Smooth muscle cell of the brain vasculature (primary cell): ENCODE data around the gene TNIP1.

Experiments
- DNase-seq: peaks from one replicate; pipeline ENCODE4 v3.0.0-alpha.2; 2012; ENCODE audit warnings: low read depth, low spot score

TNIP1 gene

GRCh38 chr5:151041577-151042268 lies 39.1 kb downstream of the TNIP1 start:
- DNase-seq = no peak

DNA sequence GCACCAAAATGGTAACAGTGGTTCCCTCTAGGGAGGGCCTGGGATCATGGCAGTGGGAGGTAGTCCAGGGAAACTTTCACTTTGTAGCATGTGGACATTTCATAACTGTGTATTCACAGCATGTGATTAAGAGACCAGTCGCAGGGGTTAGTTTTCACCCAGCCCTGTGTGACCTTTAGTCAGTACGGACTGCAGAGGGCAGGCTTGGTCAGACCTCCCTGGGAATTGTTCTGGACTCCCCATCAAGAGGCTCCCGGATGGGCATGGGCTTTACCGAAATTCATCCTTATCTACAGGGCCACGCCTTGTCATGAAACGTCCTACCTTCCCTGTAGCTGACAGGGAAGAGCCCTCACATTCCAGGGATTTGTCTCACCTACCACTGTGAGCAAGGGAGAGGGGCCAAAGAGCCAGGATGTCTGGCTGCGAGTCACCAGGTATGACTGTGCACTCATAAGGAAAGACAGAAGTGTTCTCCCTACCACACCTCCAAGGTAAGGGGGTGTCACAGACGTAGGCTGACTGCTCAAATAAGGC lies 40.6 kb downstream of the TNIP1 start:
- no peak for DNase-seq

DNA sequence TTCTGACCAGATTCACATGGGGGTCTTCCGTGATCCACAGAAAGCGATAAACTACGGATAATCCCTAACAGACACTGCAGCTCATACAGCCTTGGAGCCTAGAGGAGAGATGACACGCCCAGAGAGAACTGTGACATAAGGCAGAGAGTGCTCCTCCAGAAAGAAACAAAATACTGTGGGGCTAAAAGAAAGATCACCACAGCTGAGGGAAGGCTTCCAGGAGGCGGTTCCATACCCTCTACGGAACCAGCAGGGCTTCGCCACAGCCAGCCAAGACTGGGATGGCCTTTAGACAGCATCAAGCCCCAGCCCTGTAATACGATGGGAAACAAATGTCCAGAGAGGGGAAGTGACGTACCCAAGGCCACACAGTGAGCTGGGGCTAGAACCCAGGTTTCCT lies 41.2 kb downstream of the TNIP1 start:
- no peak for DNase-seq

DNA sequence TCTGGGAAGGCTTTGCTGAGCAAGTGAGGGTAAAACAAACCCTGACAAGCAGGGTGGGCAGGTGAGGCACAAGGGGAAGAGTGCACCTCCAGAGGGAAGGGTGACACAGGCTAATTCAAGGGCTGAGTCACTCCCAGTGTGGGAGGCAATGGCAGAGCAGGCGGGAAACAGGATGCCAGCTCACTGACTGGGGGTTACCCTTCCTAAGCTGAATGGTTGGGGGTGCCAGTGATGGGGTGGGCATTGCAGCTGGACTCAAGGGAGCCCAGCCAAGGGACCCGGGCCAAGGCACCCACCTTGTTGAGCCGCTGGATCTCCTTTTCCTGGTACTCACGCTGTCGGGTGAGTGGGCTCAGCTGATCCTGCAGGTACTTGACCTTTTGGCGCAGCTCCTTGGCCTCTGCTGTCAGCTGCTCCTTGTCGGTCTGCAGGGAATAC lies 42.0 kb downstream of the TNIP1 start:
- DNase-seq = no peak

GRCh38 chr5:151038412-151038745 lies 42.5 kb downstream of the TNIP1 start:
- DNase-seq = no peak

DNA sequence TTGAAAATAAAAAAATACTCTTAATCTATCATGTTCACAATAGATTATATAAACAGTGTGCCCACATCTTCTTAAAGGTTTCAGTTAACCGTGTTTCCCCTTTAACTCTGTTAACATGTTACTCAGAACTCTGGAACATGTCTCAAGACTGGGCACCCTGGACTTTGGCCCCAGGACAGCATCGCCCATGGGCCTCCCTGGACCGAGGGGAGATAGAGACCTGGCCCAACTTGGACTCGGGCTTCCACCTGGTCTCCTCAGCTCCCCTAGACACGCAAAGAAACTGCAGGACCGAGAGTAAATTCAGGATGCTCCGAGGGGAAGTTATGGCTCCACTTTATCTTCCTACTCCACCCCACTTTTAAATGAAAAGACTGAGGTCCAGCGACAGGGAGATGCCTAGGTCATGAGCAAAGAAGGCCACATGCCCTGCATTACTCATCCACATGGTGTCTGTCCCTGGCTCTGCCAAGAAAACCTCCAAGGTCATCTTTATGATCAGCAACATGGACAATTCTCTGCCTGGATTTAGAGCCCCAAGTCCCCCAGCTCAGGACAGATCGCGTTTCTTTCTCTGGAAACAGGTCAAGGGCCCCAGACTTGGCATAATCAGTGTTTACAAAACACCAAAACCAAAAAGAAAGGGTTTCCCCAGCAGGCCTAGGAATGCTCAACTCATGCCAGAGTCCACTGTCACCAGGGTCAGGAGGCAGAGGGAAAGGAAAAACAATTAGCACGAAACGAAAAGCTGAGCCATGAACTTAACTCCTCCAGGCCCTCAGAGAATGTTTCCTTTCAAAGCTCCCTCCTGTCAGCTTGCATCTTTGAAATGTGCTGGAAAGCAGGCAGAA lies 43.0 kb downstream of the TNIP1 start:
- DNase-seq = peak; percentile 20

GRCh38 chr5:151036556-151036955 lies 44.3 kb downstream of the TNIP1 start:
- DNase-seq = no peak

- no peak for DNase-seq
These were observed 46.1 kb downstream of the TNIP1 start for GRCh38 chr5:151034422-151035379.

DNA sequence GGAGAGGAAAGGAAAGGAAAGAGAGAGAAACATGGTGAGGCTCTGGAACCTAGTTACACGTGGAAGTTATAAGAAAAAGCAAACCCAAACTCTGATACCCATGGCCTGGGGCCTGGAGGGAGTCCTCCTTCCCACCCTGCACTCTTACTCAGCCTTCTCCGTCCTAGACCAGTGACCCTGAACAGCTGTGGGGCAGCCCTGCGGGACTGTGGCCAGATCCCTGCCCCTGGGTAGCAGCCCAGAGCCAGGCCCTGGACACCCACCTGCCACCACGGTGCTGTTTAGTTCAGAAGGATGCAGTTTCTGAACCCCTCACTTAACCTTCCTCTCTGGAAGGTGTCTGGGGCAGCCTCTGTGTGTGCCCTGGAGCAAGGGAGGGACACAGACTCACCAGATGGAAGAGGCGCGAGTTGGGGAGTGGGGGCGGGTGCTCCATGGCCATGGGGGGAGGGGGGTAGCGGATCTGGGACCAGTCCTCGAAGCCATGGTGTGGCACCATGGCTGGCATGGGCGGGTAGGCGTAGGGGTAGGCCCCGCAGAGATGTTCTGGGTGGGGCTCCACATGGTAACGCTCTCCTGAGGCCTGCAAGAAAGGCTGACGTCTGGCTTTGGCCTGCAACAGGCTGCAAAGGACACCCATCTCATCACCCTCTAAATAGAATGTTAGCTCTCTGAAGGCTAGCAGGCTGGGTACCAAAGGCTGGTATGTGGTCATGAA lies 47.5 kb downstream of the TNIP1 start:
- no peak for DNase-seq

- no peak for DNase-seq
These were observed 49.3 kb downstream of the TNIP1 start for GRCh38 chr5:151031554-151031953.

- no peak for DNase-seq
These were observed 50.5 kb downstream of the TNIP1 start for GRCh38 chr5:151030379-151030778.

- DNase-seq = no peak
These were observed 50.8 kb downstream of the TNIP1 start for GRCh38 chr5:151030056-151030336.

DNA sequence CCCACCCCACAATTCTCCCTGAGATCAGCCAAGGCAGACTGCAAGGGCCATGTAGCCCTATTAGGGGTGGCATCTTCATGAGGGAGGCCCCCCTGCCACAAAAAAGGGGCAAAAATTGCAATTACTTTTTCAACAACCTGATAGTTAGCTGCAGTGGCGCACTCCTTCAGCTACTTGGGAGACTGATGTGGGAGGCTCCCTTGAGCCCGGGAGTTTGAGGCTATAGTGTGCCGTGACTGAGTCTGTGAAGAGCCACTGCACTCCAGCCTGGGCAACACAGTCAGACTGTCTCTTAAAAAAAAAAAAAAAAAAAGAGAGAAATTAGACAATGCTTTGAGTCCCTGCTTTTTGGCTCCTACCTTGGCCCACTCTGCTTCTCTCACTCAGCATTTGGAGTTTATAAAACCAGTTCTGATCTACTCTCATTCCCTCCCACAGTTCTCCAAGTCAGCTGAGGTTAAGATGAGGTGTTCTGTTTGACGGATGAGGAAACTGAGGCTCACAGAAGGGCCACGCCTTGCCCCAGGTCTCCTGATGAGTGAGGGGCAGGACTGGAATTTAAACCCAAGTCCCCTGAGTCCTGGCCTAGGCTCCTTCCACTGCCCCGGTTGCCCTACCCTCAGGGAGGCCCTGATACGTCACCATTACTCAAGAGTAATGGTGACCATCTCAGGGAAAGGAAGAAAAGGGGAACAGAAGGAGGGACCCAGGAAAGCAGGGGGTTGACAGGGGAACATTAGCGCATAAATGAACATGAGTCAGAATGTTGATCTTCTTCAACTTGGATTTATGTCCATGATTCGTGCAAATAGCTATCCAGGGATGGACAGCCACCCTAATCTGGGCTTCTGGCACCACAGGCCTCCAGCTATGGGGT lies 51.4 kb downstream of the TNIP1 start:
- DNase-seq = no peak

- no peak for DNase-seq
These were observed 52.1 kb downstream of the TNIP1 start for GRCh38 chr5:151028717-151029116.

DNA sequence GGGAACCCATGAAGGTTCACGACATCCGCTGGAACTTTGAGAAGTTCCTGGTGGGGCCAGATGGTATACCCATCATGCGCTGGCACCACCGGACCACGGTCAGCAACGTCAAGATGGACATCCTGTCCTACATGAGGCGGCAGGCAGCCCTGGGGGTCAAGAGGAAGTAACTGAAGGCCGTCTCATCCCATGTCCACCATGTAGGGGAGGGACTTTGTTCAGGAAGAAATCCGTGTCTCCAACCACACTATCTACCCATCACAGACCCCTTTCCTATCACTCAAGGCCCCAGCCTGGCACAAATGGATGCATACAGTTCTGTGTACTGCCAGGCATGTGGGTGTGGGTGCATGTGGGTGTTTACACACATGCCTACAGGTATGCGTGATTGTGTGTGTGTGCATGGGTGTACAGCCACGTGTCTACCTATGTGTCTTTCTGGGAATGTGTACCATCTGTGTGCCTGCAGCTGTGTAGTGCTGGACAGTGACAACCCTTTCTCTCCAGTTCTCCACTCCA lies 52.8 kb downstream of the TNIP1 start:
- DNase-seq = no peak

GRCh38 chr5:151026679-151027078 lies 54.2 kb downstream of the TNIP1 start:
- no peak for DNase-seq

GRCh38 chr5:151026088-151026487 lies 54.7 kb downstream of the TNIP1 start:
- no peak for DNase-seq

GRCh38 chr5:151025250-151025606 lies 55.6 kb downstream of the TNIP1 start:
- no peak for DNase-seq

DNA sequence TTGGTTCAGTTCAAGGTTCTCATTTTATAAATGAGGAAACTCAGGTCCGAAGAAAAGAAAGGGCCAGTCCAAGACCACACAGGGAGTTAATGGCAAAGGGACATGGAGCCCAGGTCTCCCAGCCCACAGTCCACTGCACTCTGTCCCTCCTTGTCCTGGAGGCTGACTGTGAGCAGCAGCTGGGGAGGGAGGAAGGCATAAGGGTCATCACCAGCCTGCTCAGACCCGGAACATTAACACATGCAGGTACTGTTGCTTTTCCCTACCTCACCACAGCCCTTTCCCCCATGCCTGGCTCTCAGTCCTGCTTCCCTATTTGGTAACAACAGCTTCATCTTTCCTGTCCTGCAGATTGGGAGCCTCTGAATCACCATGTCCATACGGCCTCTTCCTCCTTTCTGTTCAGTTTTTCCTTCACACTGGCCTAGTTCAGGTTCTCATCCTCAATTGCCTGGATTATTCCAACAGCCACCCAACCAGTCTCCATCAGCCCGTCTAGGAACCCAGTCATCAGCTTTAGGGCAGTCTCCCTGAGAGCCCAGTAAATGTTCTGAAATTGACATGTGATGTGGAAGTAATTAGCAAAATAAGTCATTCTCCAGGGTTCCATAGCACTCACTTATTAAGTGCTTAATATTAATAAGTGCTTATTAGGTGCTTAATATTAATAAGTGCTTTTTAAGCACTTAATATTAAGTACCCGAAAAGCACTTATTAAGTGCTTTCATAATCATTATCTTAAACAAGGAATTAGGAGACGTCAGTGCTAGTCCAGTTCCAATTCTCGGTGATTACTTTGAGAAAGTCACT lies 56.2 kb downstream of the TNIP1 start:
- no peak for DNase-seq
